Muscle of leg (tissue), 11 donors: ENCODE results near the gene HOXD12. TPM values are rescaled to one million over a fixed set of nuclear protein-coding genes. Genes with fewer than 3 reads are reported as not detected.
A peak's percentile ranks its signal among the peaks of the same experiment; 100 is the strongest.

Experiments
- DNase-seq: peaks from one replicate; pipeline ENCODE4 v3.0.0; 2013
- H3K27ac ChIP-seq: one replicate; pipeline ENCODE4 v1.5.1; 2013; ENCODE audit warnings: mild to moderate bottlenecking, low read length, control low read depth
- H3K27me3 ChIP-seq: one replicate; pipeline ENCODE4 v1.6.1; 2013; ENCODE audit warnings: low read length; ENCODE audit not compliant: control insufficient read depth, insufficient read depth
- H3K36me3 ChIP-seq: one replicate; pipeline ENCODE4 v1.6.1; 2013; ENCODE audit warnings: low read length; ENCODE audit not compliant: control insufficient read depth, insufficient read depth
- H3K4me1 ChIP-seq: one replicate; pipeline ENCODE4 v1.6.1; 2013; ENCODE audit warnings: low read length; ENCODE audit not compliant: control insufficient read depth, insufficient read depth
- H3K4me3 ChIP-seq: one replicate; pipeline ENCODE4 v1.5.1; 2013; ENCODE audit warnings: low read length, control low read depth
- H3K9me3 ChIP-seq: replicated peaks from 2 replicates; pipeline ENCODE4 v1.6.1; 2013; ENCODE audit warnings: low read depth, low read length; ENCODE audit not compliant: control insufficient read depth
- WGBS: methylation state at CpG from one replicate; pipeline ENCODE4 v1.1.5; 2013; ENCODE audit warnings: missing lambda C conversion rate; ENCODE audit not compliant: insufficient coverage; 5-methylcytosine and 5-hydroxymethylcytosine counted together
- polyA plus RNA-seq, 8 donors: library from polyadenylated mRNA; unstranded; fragments of 120-200 nt; gene quantifications; one replicate each; pipeline versions ENCODE4 v1.2.1 to v1.2.3, GENCODE V29; 2013; ENCODE audit warnings: inconsistent platforms in 1 of 8, low replicate concordance in 1 of 8; ENCODE audit not compliant: insufficient read length in 8 of 8, insufficient read depth in 1 of 8
- total RNA-seq: library from RNA; stranded (reverse); fragments of 120-200 nt; gene quantifications from one replicate; pipeline ENCODE4 v1.2.4, GENCODE V29; 2013

Gene HOXD12
- total and polyA plus RNA-seq, 9 donors: 0.15 TPM; not detected in 8

DNA sequence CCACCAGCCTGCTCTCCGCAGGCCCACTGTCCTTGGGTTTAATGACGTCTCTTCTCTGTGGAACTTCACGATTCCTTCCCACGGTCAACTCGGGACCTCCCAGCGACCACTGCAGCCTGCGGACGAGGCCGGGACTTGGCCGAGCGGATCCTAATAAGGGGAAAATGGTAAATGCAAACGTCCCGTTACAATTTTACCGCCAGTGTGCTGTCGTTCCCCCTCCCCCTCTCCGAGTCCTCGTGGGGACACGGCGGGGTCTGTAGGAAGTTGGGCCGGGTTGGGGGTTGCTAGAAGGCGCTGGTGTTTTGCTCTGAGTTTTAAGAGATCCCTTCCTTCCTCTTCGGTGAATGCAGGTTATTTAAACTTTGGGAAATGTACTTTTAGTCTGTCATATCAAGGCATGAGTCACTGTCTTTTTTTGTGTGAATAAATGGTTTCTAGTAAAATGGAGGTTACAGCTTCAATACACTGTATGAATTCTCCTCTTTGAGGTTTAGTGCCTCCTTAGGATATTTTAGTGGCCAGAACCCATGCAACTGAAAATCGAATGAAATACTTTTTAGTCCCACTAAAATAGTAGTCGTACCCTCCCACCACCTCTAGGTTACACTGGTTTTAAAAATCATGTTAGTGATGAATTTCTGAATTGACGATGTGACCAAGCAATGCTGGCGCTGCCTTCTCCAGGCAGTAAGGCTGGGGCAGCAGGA is 9.8 kb downstream of the HOXD12 start:
- Histone ChIP-seq H3K36me3 (no peaks in the 10 kb centered on the region), H3K27me3 (peaks cover 93% of the 10 kb centered on the region), H3K9me3 (no peaks in the 10 kb centered on the region), H3K27ac (no peak overlapping the region), H3K4me3 (no peak overlapping the region), H3K4me1 (peaks cover 27% of the 10 kb centered on the region)
- no peak for DNase-seq
- WGBS: 0% methylated on average over 1 of the region's 26 CpGs

DNA sequence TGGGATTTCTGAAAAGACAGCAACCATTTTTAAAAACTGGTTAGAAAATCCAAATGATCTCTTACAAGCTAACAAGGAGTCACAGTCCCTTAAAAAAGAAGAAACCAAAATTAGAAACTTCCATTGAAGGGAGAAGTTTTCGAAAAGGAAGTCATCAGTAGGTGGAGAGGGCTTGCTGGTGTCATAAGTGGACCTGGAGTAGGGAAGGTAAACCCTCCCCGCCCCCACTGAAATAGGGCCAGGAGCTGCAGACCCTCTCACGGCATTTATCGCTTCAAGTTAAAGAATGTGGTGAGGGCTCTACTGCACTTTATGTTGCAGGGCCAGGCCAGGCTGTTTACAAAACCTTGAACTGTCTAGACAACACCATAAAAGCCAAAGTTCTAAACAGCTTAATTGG is 10.4 kb downstream of the HOXD12 start:
- Histone ChIP-seq H3K9me3 (no peaks in the 10 kb centered on the region), H3K27me3 (peaks cover 93% of the 10 kb centered on the region), H3K27ac (no peak overlapping the region), H3K36me3 (no peaks in the 10 kb centered on the region), H3K4me1 (peaks cover 21% of the 10 kb centered on the region), H3K4me3 (no peak overlapping the region)
- DNase-seq: no peak
- no CpG with 5 or more reads among the region's 4 CpGs for WGBS

DNA sequence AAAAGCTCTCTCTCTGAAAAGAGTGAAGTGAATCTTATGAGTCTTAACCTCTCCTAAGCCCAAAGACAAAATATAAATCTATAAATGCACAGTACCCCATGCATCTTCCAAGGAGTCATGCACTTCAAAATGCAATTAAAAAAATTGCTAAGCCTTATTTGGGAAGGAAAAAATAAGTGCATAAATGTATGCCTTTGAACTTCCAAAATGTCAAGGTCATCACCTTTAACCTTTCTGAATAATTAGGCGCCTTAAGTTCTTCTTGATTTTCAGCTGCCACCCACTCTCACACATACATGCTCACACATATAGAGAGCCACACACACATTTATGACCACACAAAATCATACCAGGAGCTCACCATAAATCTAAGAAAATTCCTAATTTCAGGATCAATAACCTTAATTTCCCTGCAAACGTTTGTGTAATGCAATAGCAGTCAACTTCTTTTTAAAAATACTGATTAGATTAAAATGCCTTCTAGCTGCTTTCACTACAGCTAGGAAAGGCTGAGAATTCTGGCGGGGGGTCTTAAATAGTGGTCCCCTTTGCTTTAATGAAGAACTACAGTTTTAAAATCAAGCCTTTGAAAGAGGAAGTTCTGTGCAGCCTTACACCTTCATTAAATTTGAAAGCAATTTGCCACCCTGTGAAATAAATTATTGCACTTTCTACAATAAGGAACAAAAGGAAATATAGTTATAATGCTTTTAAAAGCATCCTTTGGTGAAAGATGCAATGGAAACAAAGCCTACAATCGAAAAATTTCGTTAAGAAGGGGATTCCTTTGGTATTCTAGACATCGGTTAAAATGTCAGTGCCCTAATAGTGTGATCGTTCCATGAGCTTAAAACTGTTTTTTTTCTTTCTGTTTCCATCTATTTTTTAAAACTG is 11.1 kb downstream of the HOXD12 start:
- H3K27me3 ChIP-seq: peaks cover 89% of the 10 kb centered on the region
- 52% methylated on average over 2 of the region's 7 CpGs for WGBS
- H3K9me3 ChIP-seq: no peaks in the 10 kb centered on the region
- H3K27ac ChIP-seq: no peak overlapping the region
- H3K4me3 ChIP-seq: no peak overlapping the region
- H3K4me1 ChIP-seq: peaks cover 19% of the 10 kb centered on the region
- H3K36me3 ChIP-seq: no peaks in the 10 kb centered on the region
- no peak for DNase-seq

DNA sequence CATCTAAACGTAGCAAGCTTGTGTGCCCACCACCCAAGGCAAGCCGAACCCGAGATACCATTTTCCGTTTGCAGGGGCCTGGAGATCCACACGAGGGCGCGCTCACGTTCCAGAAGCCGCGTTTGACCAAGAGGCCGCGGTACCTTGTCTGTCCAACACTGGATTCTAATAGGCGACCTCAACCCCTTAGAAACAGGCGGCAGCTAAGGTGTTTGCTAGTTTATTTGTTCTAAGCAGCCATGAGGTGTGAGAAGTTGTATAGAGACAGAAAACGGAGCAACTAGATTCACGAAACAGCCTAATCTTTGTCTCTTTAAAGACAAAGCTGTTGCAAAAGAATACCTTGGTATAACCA is 11.7 kb downstream of the HOXD12 start:
- Histone ChIP-seq H3K27me3 (peaks cover 89% of the 10 kb centered on the region), H3K4me3 (no peak overlapping the region), H3K4me1 (peaks cover 25% of the 10 kb centered on the region), H3K9me3 (no peaks in the 10 kb centered on the region), H3K27ac (no peak overlapping the region), H3K36me3 (no peaks in the 10 kb centered on the region)
- peak; percentile 83 for DNase-seq
- WGBS: 5% methylated on average over 14 of the region's 16 CpGs

DNA sequence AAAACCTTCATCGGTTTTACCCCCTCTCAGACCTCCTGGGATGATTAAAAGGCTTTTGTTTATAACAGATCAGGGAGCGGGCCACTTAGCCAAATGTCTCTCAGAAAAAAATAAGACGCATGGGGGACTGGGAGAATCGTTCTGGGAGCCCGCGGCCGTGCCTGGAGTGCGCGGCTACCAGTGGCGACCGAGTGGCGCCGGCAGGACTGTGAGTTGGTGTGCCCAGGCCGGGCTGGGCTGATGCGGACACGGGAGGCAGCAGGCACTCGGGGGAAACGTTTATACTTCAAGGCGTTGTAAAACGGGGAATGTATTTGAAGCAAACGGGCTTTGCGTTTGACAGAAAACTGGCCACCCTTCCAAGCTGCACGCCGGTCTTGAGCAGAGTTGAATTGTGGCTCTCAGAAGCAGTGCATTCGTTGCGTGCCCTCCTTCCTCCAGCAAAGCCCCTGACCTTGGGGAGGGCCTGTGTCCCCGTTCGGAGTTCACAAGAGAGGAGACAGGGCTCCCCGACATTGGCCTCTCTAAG is 12.3 kb downstream of the HOXD12 start:
- Histone ChIP-seq H3K9me3 (no peaks in the 10 kb centered on the region), H3K36me3 (no peaks in the 10 kb centered on the region), H3K4me3 (no peak overlapping the region), H3K27me3 (peaks cover 90% of the 10 kb centered on the region), H3K27ac (no peak overlapping the region), H3K4me1 (peaks cover 27% of the 10 kb centered on the region)
- WGBS: 15% methylated on average over 26 of the region's 29 CpGs
- DNase-seq: no peak

DNA sequence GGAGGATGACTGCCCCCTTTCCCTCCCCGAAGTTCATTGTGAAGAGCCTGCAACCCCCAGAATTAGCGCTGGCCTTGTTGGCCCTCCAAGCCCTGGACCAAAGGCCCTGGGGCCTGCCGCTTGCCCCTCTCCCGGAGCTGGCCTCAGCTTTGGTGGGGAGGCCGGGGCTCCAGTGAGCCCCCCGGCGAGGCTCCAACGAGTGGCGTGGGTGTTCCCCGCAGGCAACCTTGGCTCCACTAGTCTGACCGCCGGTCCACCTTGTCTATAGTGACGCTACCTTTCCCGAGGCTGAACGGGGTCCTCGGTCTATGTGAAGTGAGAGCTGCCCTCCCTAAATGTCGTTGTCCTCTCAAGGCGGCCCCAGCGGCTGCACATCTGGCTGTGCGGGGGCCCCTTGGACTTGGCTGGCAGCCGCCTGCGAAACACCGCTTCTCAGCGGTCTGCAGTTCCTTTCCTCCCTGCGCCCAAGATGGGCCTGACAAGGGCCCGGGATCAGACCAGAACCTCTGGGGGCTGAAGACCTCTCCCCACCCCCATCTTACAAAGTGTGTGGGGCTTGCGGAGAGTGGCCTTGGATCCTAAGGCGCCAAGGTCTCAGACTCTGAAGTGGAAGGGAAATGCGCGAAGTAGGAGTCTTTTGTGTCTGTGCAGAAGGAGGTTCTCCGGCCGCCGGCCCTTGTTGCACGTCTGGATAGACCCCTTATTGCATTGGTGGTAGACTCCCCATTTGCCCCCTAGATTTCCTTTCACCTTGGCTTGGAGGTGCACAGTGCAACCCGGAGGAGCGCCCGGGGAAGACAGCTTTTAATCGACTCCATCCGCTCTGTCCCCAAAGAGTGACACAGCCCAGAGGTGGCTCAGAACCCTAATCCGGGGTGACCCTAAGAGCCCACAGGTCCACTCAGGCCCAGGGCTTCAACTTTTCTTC is 13.0 kb downstream of the HOXD12 start:
- H3K9me3 ChIP-seq: no peaks in the 10 kb centered on the region
- no peak overlapping the region for H3K27ac ChIP-seq

DNA sequence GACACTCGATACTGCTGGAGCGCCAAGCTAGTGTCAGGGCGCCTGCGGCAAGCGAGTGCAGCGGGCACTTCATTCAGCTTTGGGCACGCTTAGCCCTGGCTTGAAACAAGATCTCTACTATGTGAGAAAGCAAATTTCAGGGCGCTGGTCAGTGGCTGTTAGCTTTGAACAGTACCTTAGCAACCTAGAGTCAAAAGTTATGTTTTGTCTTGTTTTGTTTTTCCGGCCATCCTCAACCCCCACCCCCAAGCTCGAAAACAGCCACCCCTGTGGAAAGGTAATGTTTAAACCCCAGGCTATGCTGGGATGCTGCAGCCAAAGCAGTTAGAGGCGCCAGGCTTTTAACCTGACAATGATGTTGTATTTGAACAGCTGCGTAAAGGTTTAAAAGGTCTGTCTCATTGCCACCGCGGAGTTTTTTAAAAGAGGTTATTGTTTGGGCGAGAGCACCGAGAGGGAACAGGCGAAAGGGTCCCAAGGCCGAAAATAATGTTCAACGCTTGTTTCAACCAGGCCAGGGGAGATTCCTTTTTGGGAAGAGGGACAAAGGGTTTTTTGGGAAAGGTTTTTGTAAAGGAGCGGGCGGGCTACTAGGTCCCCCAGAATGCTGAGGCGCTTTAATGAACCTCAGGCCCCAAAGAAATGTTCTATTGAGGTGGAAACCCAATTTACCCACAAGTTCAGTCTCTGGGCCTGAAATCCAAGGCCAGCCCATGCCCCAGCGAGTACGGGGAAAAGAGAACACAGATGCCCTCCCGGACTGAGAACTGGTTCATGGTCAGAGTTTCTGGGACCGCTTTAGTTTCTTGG is 14.7 kb downstream of the HOXD12 start:
- no peak overlapping the region for H3K4me3 ChIP-seq
- 40% methylated on average over 20 of the region's 26 CpGs for WGBS
- H3K27me3 ChIP-seq: peaks cover 93% of the 10 kb centered on the region

More for the DNA sequence above, 13.0 kb downstream of the HOXD12 start:
- H3K4me3 ChIP-seq: no peak overlapping the region
- H3K36me3 ChIP-seq: no peaks in the 10 kb centered on the region
- peaks cover 93% of the 10 kb centered on the region for H3K27me3 ChIP-seq
- no peak for DNase-seq
- WGBS: 15% methylated on average over 33 of the region's 40 CpGs
- H3K4me1 ChIP-seq: peaks cover 31% of the 10 kb centered on the region

DNA sequence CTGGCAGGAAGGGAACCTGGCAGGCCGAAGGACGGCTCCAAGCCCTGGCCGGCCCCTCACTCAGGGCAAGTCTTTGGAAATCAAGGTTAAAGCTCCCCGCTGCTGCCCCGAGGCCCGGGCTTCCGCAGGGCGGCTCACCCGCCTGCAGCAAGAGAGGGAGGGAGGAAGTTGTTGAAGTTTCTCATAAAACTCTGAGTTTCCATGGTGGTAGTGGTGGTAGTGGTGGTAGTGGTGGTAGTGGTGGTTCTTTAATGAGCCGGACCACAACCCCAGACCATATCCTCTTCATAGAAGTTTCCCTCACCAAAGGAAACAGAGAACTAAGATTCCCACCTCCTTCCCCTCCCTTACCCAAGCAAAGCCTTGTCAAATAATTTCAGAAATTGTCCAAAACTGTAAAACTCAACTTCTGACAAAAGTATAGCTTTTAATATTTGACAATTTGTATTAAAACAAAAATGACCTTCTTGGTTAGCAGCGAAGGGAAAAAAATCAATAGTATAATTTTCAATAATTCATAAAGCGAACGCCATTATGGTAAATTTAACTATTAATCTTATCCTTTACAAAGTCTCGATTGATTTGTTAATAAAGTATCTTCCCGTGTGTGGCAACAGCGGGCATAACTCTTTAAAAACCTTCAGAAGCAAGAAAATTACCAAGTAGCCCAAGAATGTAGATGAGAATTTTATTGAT is 15.5 kb downstream of the HOXD12 start:
- Histone ChIP-seq H3K4me1 (peaks cover 29% of the 10 kb centered on the region), H3K27me3 (peaks cover 91% of the 10 kb centered on the region), H3K36me3 (no peaks in the 10 kb centered on the region), H3K27ac (no peak overlapping the region), H3K4me3 (no peak overlapping the region), H3K9me3 (no peaks in the 10 kb centered on the region)
- no peak for DNase-seq
- WGBS: 22% methylated on average over 3 of the region's 16 CpGs

More for the DNA sequence above, 14.7 kb downstream of the HOXD12 start:
- no peaks in the 10 kb centered on the region for H3K36me3 ChIP-seq
- DNase-seq: no peak
- peaks cover 29% of the 10 kb centered on the region for H3K4me1 ChIP-seq
- H3K9me3 ChIP-seq: no peaks in the 10 kb centered on the region
- no peak overlapping the region for H3K27ac ChIP-seq
